ENCODE measurements around the gene MKNK2.

DNA sequence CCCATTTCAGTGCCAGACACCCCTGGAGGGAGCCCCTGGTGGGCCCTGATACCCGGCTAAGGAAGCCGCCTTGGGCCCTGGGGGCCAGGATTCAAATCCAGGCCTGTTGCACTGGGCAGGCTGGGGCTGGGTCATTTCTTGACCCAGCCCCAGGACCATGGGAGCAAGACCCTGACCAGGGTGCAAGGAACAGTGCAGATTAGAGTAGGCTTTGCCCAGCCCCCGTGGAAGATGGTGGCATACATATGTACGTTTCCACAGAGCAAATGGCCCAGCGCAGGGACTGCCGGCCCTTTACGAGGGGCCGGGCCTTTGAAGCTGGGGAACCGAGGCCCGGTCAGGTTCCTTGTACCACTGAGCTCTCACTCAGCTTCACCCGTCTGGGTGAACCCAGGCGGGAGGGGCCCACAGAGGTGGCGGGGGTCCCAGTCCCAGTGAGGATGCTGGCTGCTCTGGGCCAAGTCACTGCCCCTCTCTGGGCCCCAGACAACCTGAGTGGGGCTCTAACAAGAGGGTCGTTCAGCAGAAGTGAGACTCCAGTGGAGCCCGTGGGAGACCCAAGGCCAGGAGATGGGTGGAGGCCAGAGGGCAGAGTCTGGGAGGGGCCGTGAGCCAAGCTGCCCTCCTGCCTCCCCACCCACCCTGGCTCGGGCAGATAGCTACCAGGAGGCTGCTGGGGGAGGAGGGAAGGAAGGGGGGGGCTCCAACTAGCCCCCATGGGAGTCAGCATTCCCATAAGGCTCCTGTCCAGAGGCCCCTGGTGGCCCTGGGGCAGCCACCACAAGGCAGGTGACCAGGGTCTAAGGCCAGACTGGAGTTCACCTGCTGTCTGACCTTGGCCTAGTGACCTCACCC lies 2.7 kb downstream of the MKNK2 start:
- TF ChIP-seq, protein P1, sequence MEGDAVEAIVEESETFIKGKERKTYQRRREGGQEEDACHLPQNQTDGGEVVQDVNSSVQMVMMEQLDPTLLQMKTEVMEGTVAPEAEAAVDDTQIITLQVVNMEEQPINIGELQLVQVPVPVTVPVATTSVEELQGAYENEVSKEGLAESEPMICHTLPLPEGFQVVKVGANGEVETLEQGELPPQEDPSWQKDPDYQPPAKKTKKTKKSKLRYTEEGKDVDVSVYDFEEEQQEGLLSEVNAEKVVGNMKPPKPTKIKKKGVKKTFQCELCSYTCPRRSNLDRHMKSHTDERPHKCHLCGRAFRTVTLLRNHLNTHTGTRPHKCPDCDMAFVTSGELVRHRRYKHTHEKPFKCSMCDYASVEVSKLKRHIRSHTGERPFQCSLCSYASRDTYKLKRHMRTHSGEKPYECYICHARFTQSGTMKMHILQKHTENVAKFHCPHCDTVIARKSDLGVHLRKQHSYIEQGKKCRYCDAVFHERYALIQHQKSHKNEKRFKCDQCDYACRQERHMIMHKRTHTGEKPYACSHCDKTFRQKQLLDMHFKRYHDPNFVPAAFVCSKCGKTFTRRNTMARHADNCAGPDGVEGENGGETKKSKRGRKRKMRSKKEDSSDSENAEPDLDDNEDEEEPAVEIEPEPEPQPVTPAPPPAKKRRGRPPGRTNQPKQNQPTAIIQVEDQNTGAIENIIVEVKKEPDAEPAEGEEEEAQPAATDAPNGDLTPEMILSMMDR (IDR thresholded peaks at IDR 0.05): no peak
- TF ChIP-seq POLR2A (IDR thresholded peaks at IDR 0.05): no peak

Measured in right lobe of liver (tissue), 4 donors.